ENCODE data around the gene FBLIM1. TPM values are rescaled to one million over a fixed set of nuclear protein-coding genes. Genes with fewer than 3 reads are reported as not detected.

FBLIM1 gene
- total RNA-seq, 1 experiment from 2014 or later = 78.3 TPM

- TF ChIP-seq ARID4B (CRISPR knock-in tag; IDR thresholded peaks at IDR 0.05; ENCODE audit: borderline replicate concordance) = no peak
- no peak for TF ChIP-seq ZNF512 (CRISPR knock-in tag; IDR thresholded peaks at IDR 0.05; ENCODE audit: borderline replicate concordance)
- no peak for TF ChIP-seq KAT7 (CRISPR knock-in tag; IDR thresholded peaks at IDR 0.05; ENCODE audit: borderline replicate concordance)
- TF ChIP-seq GTF2I (CRISPR knock-in tag; conservative IDR thresholded peaks at IDR 0.05) = no peak
- no peak for TF ChIP-seq ERG (CRISPR knock-in tag; IDR thresholded peaks at IDR 0.05)
- TF ChIP-seq NR2C2 (CRISPR knock-in tag; IDR thresholded peaks at IDR 0.05) = no peak
- TF ChIP-seq TEAD4 (CRISPR knock-in tag; IDR thresholded peaks at IDR 0.05) = no peak
- TF ChIP-seq ZNF425 (CRISPR knock-in tag; conservative IDR thresholded peaks at IDR 0.05) = no peak
- no peak for TF ChIP-seq SMAD4 (CRISPR knock-in tag; IDR thresholded peaks at IDR 0.05)
- TF ChIP-seq PRDM15 (CRISPR knock-in tag; IDR thresholded peaks at IDR 0.05) = no peak
- TF ChIP-seq ZNF532 (CRISPR knock-in tag; IDR thresholded peaks at IDR 0.05; ENCODE audit: borderline replicate concordance) = no peak
- no peak for TF ChIP-seq FOXP4 (CRISPR knock-in tag; IDR thresholded peaks at IDR 0.05)
- TF ChIP-seq JUN (CRISPR knock-in tag; IDR thresholded peaks at IDR 0.05) = no peak
Observed at GRCh38 chr1:15771836-15772515, 13.4 kb downstream of the FBLIM1 start (continued).

All from WTC11 (cell line).